GM23338 (cell line): ENCODE measurements around the gene DDX27. TPM values are rescaled to one million over a fixed set of nuclear protein-coding genes. Genes with fewer than 3 reads are reported as not detected.
A peak's percentile ranks its signal among the peaks of the same experiment; 100 is the strongest.

Experiments
- ATAC-seq: fragments of 200-7000 bp; cut with Tn5 transposase; 3 replicates; pipeline ENCODE4 v1.9.1; 2020
- DNase-seq: peaks from one replicate; pipeline ENCODE4 v3.0.0-alpha.2; 2015; ENCODE audit warnings: low spot score
- H2AFZ ChIP-seq: fragments of 200-600 bp; sonication (generic); 2 replicates; pipeline ENCODE4 v1.8.0; 2016; ENCODE audit warnings: antibody characterized with exemption, mild to moderate bottlenecking, moderate library complexity
- H3F3A ChIP-seq: fragments of 200-600 bp; sonication (generic); replicated peaks from 2 replicates; pipeline ENCODE4 v1.8.0; 2017; ENCODE audit warnings: antibody characterized with exemption, mixed run types, low read depth
- H3K27ac ChIP-seq: fragments of 200-600 bp; sonication (generic); 2 replicates; pipeline ENCODE4 v1.6.1; 2016; ENCODE audit warnings: low read depth
- H3K27me3 ChIP-seq: fragments of 200-600 bp; sonication (generic); 2 replicates; pipeline ENCODE4 v1.8.0; 2016; ENCODE audit warnings: mild to moderate bottlenecking, mixed run types, moderate library complexity; ENCODE audit not compliant: insufficient read depth
- H3K36me3 ChIP-seq: fragments of 200-600 bp; sonication (generic); 2 replicates; pipeline ENCODE4 v1.8.0; 2016; ENCODE audit warnings: mild to moderate bottlenecking; ENCODE audit not compliant: insufficient read depth
- H3K4me1 ChIP-seq: fragments of 200-600 bp; sonication (generic); 2 replicates; pipeline ENCODE4 v1.8.0; 2016; ENCODE audit warnings: mild to moderate bottlenecking, moderate library complexity; ENCODE audit not compliant: insufficient read depth
- H3K4me2 ChIP-seq: fragments of 200-600 bp; sonication (generic); 2 replicates; pipeline ENCODE4 v1.7.1; 2017; ENCODE audit warnings: mixed run types
- H3K4me3 ChIP-seq: fragments of 200-600 bp; sonication (generic); 2 replicates; pipeline ENCODE4 v1.6.1; 2016; ENCODE audit warnings: mixed run types
- H3K79me2 ChIP-seq: fragments of 200-600 bp; sonication (generic); replicated peaks from 2 replicates; pipeline ENCODE4 v1.8.0; 2017; ENCODE audit warnings: mild to moderate bottlenecking; ENCODE audit not compliant: insufficient read depth
- H3K9me2 ChIP-seq: fragments of 200-600 bp; sonication (generic); 2 replicates; pipeline ENCODE4 v1.8.0; 2017; ENCODE audit not compliant: insufficient read depth
- H4K20me1 ChIP-seq: fragments of 200-600 bp; sonication (generic); replicated peaks from 2 replicates; pipeline ENCODE4 v1.8.0; 2017; ENCODE audit warnings: mild to moderate bottlenecking; ENCODE audit not compliant: insufficient read depth
- H3K27ac Mint-ChIP-seq: 2 replicates; pipeline ENCODE4 v1.8.0; 2020; ENCODE audit warnings: inconsistent platforms, mild to moderate bottlenecking, moderate library complexity, mixed read lengths
- H3K27me3 Mint-ChIP-seq: 3 replicates; pipeline ENCODE4 v1.8.0; 2022; ENCODE audit warnings: low read depth, mild to moderate bottlenecking, moderate library complexity, mixed read lengths, inconsistent platforms; ENCODE audit not compliant: insufficient read depth, poor library complexity
- H3K36me3 Mint-ChIP-seq: 3 replicates; pipeline ENCODE4 v1.8.0; 2021; ENCODE audit warnings: low read depth, mild to moderate bottlenecking, inconsistent platforms, moderate library complexity, mixed read lengths
- H3K4me1 Mint-ChIP-seq: 3 replicates; pipeline ENCODE4 v1.8.0; 2020; ENCODE audit warnings: mild to moderate bottlenecking, inconsistent platforms, mixed read lengths
- H3K4me3 Mint-ChIP-seq: 3 replicates; pipeline ENCODE4 v1.8.0; 2021; ENCODE audit warnings: moderate library complexity, mild to moderate bottlenecking, inconsistent platforms, mixed read lengths
- H3K9me3 Mint-ChIP-seq: 3 replicates; pipeline ENCODE4 v1.8.0; 2020; ENCODE audit warnings: moderate library complexity, mild to moderate bottlenecking, inconsistent platforms, mixed read lengths
- ETS1 ChIP-seq: IDR thresholded peaks from 2 replicates; pipeline ENCODE4 v1.6.1; 2016; ENCODE audit warnings: antibody characterized with exemption
- EZH2 ChIP-seq: fragments of 200-600 bp; sonication (generic); IDR thresholded peaks from one replicate; pipeline ENCODE4 v1.8.0; 2017; ENCODE audit warnings: antibody characterized with exemption, mild to moderate bottlenecking, low read depth; ENCODE audit not compliant: unreplicated experiment
- EZH2phosphoT487 ChIP-seq: fragments of 200-600 bp; sonication (generic); IDR thresholded peaks from one replicate; pipeline ENCODE4 v1.8.1; 2018; ENCODE audit warnings: antibody characterized with exemption; ENCODE audit not compliant: unreplicated experiment
- JUNB ChIP-seq: IDR thresholded peaks from one replicate; pipeline ENCODE4 v1.6.1; 2016; ENCODE audit warnings: antibody characterized with exemption; ENCODE audit not compliant: unreplicated experiment
- NANOG ChIP-seq: IDR thresholded peaks from 2 replicates; pipeline ENCODE4 v1.6.1; 2016; ENCODE audit warnings: antibody characterized with exemption, borderline replicate concordance
- POLR2AphosphoS5 ChIP-seq: IDR thresholded peaks from 2 replicates; pipeline ENCODE4 v1.6.1; 2016; ENCODE audit warnings: antibody characterized with exemption, low read depth
- ZNF114 ChIP-seq: fragments of 250-450 bp; sonication (Bioruptor Pico); IDR thresholded peaks from 2 replicates; pipeline ENCODE4 v1.5.0; 2020; ENCODE audit warnings: mild to moderate bottlenecking, moderate library complexity
- ZNF331 ChIP-seq: fragments of 250-450 bp; sonication (Bioruptor Pico); IDR thresholded peaks from 2 replicates; pipeline ENCODE4 v1.5.0; 2020; ENCODE audit warnings: low read depth, mild to moderate bottlenecking, moderate library complexity
- ZNF462 ChIP-seq: fragments of 250-450 bp; sonication (Bioruptor Pico); IDR thresholded peaks from 2 replicates; pipeline ENCODE4 v1.5.0; 2020; ENCODE audit warnings: mild to moderate bottlenecking, moderate library complexity
- polyA plus RNA-seq: library from polyadenylated mRNA; unstranded; fragments of >200 nt; fragmentation: Nextera tagmentation; extraction: Ambion mirVana; gene quantifications from 2 replicates; pipeline ENCODE4 v1.2.1, GENCODE V29; 2016
- total RNA-seq: library from RNA; depleted of rRNA; stranded (reverse); fragments of >200 nt; shearing (Covaris generic); gene quantifications from 2 replicates; pipeline ENCODE4 v1.2.3, GENCODE V29; 2014

DDX27 gene
- total and polyA plus RNA-seq, 2 experiments from 2014 or later: 53.3 to 81.3 TPM

- Mint-ChIP-seq H3K27ac (no peak overlapping the region), H3K9me3 (no peaks in the 10 kb centered on the region), H3K27me3 (no peaks in the 10 kb centered on the region), H3K4me1 (peaks cover 2% of the 10 kb centered on the region; the same call in 1 of the 3 replicates), H3K4me3 (no peak overlapping the region), H3K36me3 (peaks cover 39% of the 10 kb centered on the region)
- Histone ChIP-seq H3K36me3 (peaks cover 10% of the 10 kb centered on the region; the same call in 1 of the 2 replicates), H3K79me2 (peaks cover 99% of the 10 kb centered on the region), H4K20me1 (peaks cover 58% of the 10 kb centered on the region; the same call in 1 of the 2 replicates), H2AFZ (no peak overlapping the region), H3K4me3 (no peak overlapping the region), H3K4me1 (no peaks in the 10 kb centered on the region), H3K27ac (no peak overlapping the region), H3K9me2 (no peaks in the 10 kb centered on the region), H3K4me2 (no peak overlapping the region), H3K27me3 (no peaks in the 10 kb centered on the region), H3F3A (no peaks in the 10 kb centered on the region)
- DNase-seq: no peak
- no peak for TF ChIP-seq JUNB
- no peak for TF ChIP-seq ZNF114 (CRISPR knock-in tag)
- TF ChIP-seq ETS1: no peak
- TF ChIP-seq EZH2: no peak
- no peak for TF ChIP-seq POLR2AphosphoS5
- ATAC-seq: no peak
These were observed 45.0 kb upstream of the DDX27 start for GRCh38 chr20:49174183-49174582.

GRCh38 chr20:49179368-49180277, 39.6 kb upstream of the DDX27 start:
- Histone ChIP-seq H3K4me2 (no peak overlapping the region), H3K27ac (0 out of 2 replicates have a peak overlapping the region, but pooled peaks have one; percentile 2), H3K4me3 (no peak overlapping the region), H3K9me2 (no peaks in the 10 kb centered on the region), H3K27me3 (no peaks in the 10 kb centered on the region), H2AFZ (no peak overlapping the region), H3K36me3 (peaks cover 5% of the 10 kb centered on the region; the same call in 1 of the 2 replicates), H3K4me1 (peaks cover 3% of the 10 kb centered on the region), H3F3A (no peaks in the 10 kb centered on the region), H4K20me1 (peaks cover 66% of the 10 kb centered on the region), H3K79me2 (peaks cover 99% of the 10 kb centered on the region)
- DNase-seq (no peak), ATAC-seq (no peak)
- Mint-ChIP-seq H3K36me3 (peaks cover 18% of the 10 kb centered on the region), H3K4me3 (no peak overlapping the region), H3K4me1 (peaks cover 20% of the 10 kb centered on the region; the same call in 2 of the 3 replicates), H3K27me3 (peaks cover 4% of the 10 kb centered on the region), H3K27ac (0 out of 2 replicates have a peak overlapping the region, but pooled peaks have one; percentile 6), H3K9me3 (no peaks in the 10 kb centered on the region)
- TF ChIP-seq ZNF331 (no peak), ZNF114 (CRISPR knock-in tag) (no peak), ETS1 (no peak), NANOG (no peak), JUNB (no peak), EZH2phosphoT487 (no peak), ZNF462 (no peak)
